SK-N-SH treated with all-trans-retinoic acid at 6 μM for 48 hours (cell line): ENCODE measurements around the gene LCP1.

Experiments
- PPARA ChIP-seq: fragments of 250-450 bp; sonication (Bioruptor Pico); IDR thresholded peaks from 2 replicates; pipeline ENCODE4 v1.5.0; 2020; ENCODE audit warnings: mild to moderate bottlenecking, borderline replicate concordance
- RARB ChIP-seq: fragments of 250-450 bp; sonication (Bioruptor Pico); IDR thresholded peaks from 2 replicates; pipeline ENCODE4 v1.8.0; 2021; ENCODE audit warnings: mild to moderate bottlenecking, moderate library complexity

DNA sequence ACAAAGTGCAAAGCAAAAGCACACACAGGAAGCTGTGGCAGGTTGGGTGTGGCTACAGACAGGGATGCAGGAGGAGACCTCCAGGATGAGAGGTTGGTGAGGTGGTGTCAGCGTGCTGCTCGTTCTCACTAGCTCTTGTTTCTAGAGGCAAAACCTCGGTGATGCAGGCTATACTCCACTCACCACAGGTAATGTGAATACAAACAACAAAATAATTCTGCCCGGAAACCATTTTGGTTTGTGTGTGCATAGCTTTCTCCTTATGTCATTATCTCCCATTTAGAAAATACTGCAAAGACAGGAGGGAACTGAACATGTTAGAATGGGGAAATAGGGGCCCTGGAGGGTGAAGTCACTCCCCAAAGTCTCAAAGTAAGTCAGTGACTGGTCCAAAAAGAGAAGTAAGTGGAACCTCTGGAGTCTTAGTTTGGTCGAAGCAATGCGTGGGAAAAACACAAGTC is 9.4 kb downstream of the LCP1 start:
- TF ChIP-seq PPARA (CRISPR knock-in tag) = no peak
- TF ChIP-seq RARB = no peak
